Measurements from ENCODE around the gene NCAPG2. TPM values are rescaled to one million over a fixed set of nuclear protein-coding genes. Genes with fewer than 3 reads are reported as not detected.

The NCAPG2 gene
- total and polyA plus RNA-seq, 2 of the 13 experiments (the other 11 are each of a cell fraction or from before 2014, with no cell fraction given): 15.1 to 30.7 TPM

- TF ChIP-seq, protein P1, sequence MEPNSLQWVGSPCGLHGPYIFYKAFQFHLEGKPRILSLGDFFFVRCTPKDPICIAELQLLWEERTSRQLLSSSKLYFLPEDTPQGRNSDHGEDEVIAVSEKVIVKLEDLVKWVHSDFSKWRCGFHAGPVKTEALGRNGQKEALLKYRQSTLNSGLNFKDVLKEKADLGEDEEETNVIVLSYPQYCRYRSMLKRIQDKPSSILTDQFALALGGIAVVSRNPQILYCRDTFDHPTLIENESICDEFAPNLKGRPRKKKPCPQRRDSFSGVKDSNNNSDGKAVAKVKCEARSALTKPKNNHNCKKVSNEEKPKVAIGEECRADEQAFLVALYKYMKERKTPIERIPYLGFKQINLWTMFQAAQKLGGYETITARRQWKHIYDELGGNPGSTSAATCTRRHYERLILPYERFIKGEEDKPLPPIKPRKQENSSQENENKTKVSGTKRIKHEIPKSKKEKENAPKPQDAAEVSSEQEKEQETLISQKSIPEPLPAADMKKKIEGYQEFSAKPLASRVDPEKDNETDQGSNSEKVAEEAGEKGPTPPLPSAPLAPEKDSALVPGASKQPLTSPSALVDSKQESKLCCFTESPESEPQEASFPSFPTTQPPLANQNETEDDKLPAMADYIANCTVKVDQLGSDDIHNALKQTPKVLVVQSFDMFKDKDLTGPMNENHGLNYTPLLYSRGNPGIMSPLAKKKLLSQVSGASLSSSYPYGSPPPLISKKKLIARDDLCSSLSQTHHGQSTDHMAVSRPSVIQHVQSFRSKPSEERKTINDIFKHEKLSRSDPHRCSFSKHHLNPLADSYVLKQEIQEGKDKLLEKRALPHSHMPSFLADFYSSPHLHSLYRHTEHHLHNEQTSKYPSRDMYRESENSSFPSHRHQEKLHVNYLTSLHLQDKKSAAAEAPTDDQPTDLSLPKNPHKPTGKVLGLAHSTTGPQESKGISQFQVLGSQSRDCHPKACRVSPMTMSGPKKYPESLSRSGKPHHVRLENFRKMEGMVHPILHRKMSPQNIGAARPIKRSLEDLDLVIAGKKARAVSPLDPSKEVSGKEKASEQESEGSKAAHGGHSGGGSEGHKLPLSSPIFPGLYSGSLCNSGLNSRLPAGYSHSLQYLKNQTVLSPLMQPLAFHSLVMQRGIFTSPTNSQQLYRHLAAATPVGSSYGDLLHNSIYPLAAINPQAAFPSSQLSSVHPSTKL (CRISPR knock-in tag; IDR thresholded peaks at IDR 0.05): peak; percentile 88
- TF ChIP-seq HOXA3 (CRISPR knock-in tag; IDR thresholded peaks at IDR 0.05): peak; percentile 63; the same call in 1 of the 2 replicates
- TF ChIP-seq, protein P2, sequence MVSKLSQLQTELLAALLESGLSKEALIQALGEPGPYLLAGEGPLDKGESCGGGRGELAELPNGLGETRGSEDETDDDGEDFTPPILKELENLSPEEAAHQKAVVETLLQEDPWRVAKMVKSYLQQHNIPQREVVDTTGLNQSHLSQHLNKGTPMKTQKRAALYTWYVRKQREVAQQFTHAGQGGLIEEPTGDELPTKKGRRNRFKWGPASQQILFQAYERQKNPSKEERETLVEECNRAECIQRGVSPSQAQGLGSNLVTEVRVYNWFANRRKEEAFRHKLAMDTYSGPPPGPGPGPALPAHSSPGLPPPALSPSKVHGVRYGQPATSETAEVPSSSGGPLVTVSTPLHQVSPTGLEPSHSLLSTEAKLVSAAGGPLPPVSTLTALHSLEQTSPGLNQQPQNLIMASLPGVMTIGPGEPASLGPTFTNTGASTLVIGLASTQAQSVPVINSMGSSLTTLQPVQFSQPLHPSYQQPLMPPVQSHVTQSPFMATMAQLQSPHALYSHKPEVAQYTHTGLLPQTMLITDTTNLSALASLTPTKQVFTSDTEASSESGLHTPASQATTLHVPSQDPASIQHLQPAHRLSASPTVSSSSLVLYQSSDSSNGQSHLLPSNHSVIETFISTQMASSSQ (IDR thresholded peaks at IDR 0.05; ENCODE audit: low read depth): no peak
- TF ChIP-seq, protein P2 (CRISPR knock-in tag; IDR thresholded peaks at IDR 0.05; ENCODE audit: borderline replicate concordance): no peak
- no peak for TF ChIP-seq XRCC5 (optimal IDR thresholded peaks at IDR 0.05; ENCODE audit: low read length)
- TF ChIP-seq RAD21 (CRISPR knock-in tag; IDR thresholded peaks at IDR 0.05): no peak
- peak in 1 of 2 experiments; percentile 84; a peak in 2 of 4 replicates for TF ChIP-seq EP300 (IDR thresholded peaks at IDR 0.05; ENCODE audit: low read depth in 2 of 2, low read length in 2 of 2)
- peak; percentile 33; the same call in 1 of the 2 replicates for TF ChIP-seq EP300 (CRISPR knock-in tag; IDR thresholded peaks at IDR 0.05; ENCODE audit: borderline replicate concordance)
- TF ChIP-seq ZFP82 (CRISPR knock-in tag; IDR thresholded peaks at IDR 0.05; ENCODE audit: borderline replicate concordance): no peak
- peak; percentile 59; the same call in 1 of the 2 replicates for TF ChIP-seq MIXL1 (CRISPR knock-in tag; IDR thresholded peaks at IDR 0.05)
- no peak for TF ChIP-seq FOXA1 (IDR thresholded peaks at IDR 0.05)
- TF ChIP-seq FOXA1 (CRISPR knock-in tag; IDR thresholded peaks at IDR 0.05): peak; percentile 23; the same call in 1 of the 2 replicates
- TF ChIP-seq POLR2G (IDR thresholded peaks at IDR 0.05; ENCODE audit: low read depth, low read length): 0 out of 2 replicates have a peak, but pooled peaks have one; percentile 26
- TF ChIP-seq CREB1 (IDR thresholded peaks at IDR 0.05): no peak
- peak; percentile 55; the same call in 1 of the 2 replicates for TF ChIP-seq CREB1 (CRISPR knock-in tag; IDR thresholded peaks at IDR 0.05)
- TF ChIP-seq FOXK1 (CRISPR knock-in tag; IDR thresholded peaks at IDR 0.05; ENCODE audit: borderline replicate concordance, low read depth): peak; percentile 39; the same call in 1 of the 2 replicates
- no peak for TF ChIP-seq ZNF253 (CRISPR knock-in tag; IDR thresholded peaks at IDR 0.05; ENCODE audit: borderline replicate concordance)
- no peak for TF ChIP-seq JUNB (CRISPR knock-in tag; IDR thresholded peaks at IDR 0.05; ENCODE audit: borderline replicate concordance)
- TF ChIP-seq CEBPG (CRISPR knock-in tag; IDR thresholded peaks at IDR 0.05): peak; percentile 35; the same call in 1 of the 2 replicates
- TF ChIP-seq ZNF747 (CRISPR knock-in tag; IDR thresholded peaks at IDR 0.05; ENCODE audit: borderline replicate concordance): no peak
- no peak for TF ChIP-seq AGO2 (optimal IDR thresholded peaks at IDR 0.05; ENCODE audit: low read depth, low read length)
- TF ChIP-seq ZFP36L1 (CRISPR knock-in tag; IDR thresholded peaks at IDR 0.05): no peak
Measured at GRCh38 chr7:158581440-158582088, 123.0 kb downstream of the NCAPG2 start (continued).

Data from HepG2 (cell line).